ENCODE data around the gene METAP2.

GRCh38 chr12:95440401-95440800 lies 33.6 kb upstream of the METAP2 start:
- no peak for TF ChIP-seq CTCF (IDR thresholded peaks at IDR 0.05)
- TF ChIP-seq ZFX (IDR thresholded peaks at IDR 0.05; ENCODE audit: borderline replicate concordance): no peak

All from 22Rv1 (cell line).